CD14-positive monocyte (primary cell): ENCODE results near the gene PMM2. TPM values are rescaled to one million over a fixed set of nuclear protein-coding genes. Genes with fewer than 3 reads are reported as not detected.

ENCODE experiments used
- DNase-seq, 3 donors: peaks; one replicate each; pipeline ENCODE4 v3.0.0-alpha.2; 2011 to 2022
- H2AFZ ChIP-seq: 2 replicates; pipeline ENCODE4 v1.6.0; 2012; ENCODE audit warnings: mild to moderate bottlenecking, low read depth, low read length, inconsistent platforms; ENCODE audit not compliant: insufficient read depth, poor library complexity, severe bottlenecking
- H3K27ac ChIP-seq, 2 donors: 1 replicate in 1 of 2; 2 replicates in 1 of 2; pipeline ENCODE4 v1.5.1; 2012 to 2013; ENCODE audit warnings: low read length in 2 of 2, control low read depth in 1 of 2, inconsistent platforms in 1 of 2, low read depth in 1 of 2, mild to moderate bottlenecking in 1 of 2
- H3K27me3 ChIP-seq, 2 donors: one replicate each; pipeline versions ENCODE4 v1.6.0 to v1.6.1; 2011 to 2013; ENCODE audit warnings: low read length in 2 of 2; ENCODE audit not compliant: control insufficient read depth in 2 of 2, insufficient read depth in 2 of 2
- H3K36me3 ChIP-seq, 2 donors: replicated peaks in 1 of 2; 1 replicate in 1 of 2; 2 replicates in 1 of 2; pipeline versions ENCODE4 v1.5.1 to v1.6.1; 2012 to 2013; ENCODE audit warnings: low read length in 2 of 2, control low read depth in 1 of 2, inconsistent platforms in 1 of 2, mild to moderate bottlenecking in 1 of 2; ENCODE audit not compliant: insufficient read depth in 2 of 2, control insufficient read depth in 1 of 2
- H3K4me1 ChIP-seq, 2 donors: 1 replicate in 1 of 2; 2 replicates in 1 of 2; pipeline versions ENCODE4 v1.5.1 to v1.6.1; 2012 to 2013; ENCODE audit warnings: low read length in 2 of 2, control low read depth in 1 of 2, inconsistent platforms in 1 of 2, mild to moderate bottlenecking in 1 of 2, moderate library complexity in 1 of 2; ENCODE audit not compliant: insufficient read depth in 2 of 2, control insufficient read depth in 1 of 2
- H3K4me2 ChIP-seq: replicated peaks from 2 replicates; pipeline ENCODE3; 2012; ENCODE audit warnings: low read length, moderate library complexity, mild to moderate bottlenecking; ENCODE audit not compliant: poor library complexity, severe bottlenecking; ENCODE audit errors: extremely low read depth
- H3K4me3 ChIP-seq, 3 experiments: fragments of 200-600 bp in 1 of 3; sonication (generic) in 1 of 3; replicated peaks in 1 of 3; 1 replicate in 2 of 3; 2 replicates in 1 of 3; pipeline ENCODE4 v1.5.1; 2011 to 2013; ENCODE audit warnings: low read length in 3 of 3, mild to moderate bottlenecking in 3 of 3, control low read depth in 2 of 3, low read depth in 2 of 3, inconsistent platforms in 1 of 3, moderate library complexity in 1 of 3
- H3K79me2 ChIP-seq: 2 replicates; pipeline ENCODE4 v1.6.0; 2012; ENCODE audit warnings: mild to moderate bottlenecking, control low read depth, inconsistent platforms, low read length, moderate library complexity; ENCODE audit not compliant: insufficient read depth
- H3K9ac ChIP-seq: 2 replicates; pipeline ENCODE4 v1.6.0; 2017; ENCODE audit warnings: low read length, mild to moderate bottlenecking; ENCODE audit not compliant: insufficient read depth, poor library complexity, severe bottlenecking
- H3K9me3 ChIP-seq, 2 donors: replicated peaks in 1 of 2; 1 replicate in 1 of 2; 2 replicates in 1 of 2; pipeline versions ENCODE4 v1.5.1 to v1.6.1; 2012 to 2013; ENCODE audit warnings: low read length in 2 of 2, control low read depth in 1 of 2; ENCODE audit not compliant: control insufficient read depth in 1 of 2, insufficient read depth in 1 of 2
- H4K20me1 ChIP-seq: 2 replicates; pipeline ENCODE4 v1.6.0; 2012; ENCODE audit warnings: mild to moderate bottlenecking, low read length, control low read depth, moderate library complexity; ENCODE audit not compliant: insufficient read depth
- H3K27ac Mint-ChIP-seq, 7 donors: one replicate each; pipeline ENCODE4 v1.8.0; 2020; ENCODE audit warnings: mild to moderate bottlenecking in 7 of 7, mixed read lengths in 7 of 7, moderate library complexity in 6 of 7, inconsistent platforms in 2 of 7
- H3K27me3 Mint-ChIP-seq, 3 donors: one replicate each; pipeline ENCODE4 v1.8.0; 2021 to 2022; ENCODE audit warnings: low read depth in 3 of 3, mild to moderate bottlenecking in 3 of 3, mixed read lengths in 3 of 3, moderate library complexity in 3 of 3, inconsistent platforms in 1 of 3
- H3K36me3 Mint-ChIP-seq, 2 donors: one replicate each; pipeline ENCODE4 v1.8.0; 2020; ENCODE audit warnings: mixed read lengths in 2 of 2, inconsistent platforms in 1 of 2, mild to moderate bottlenecking in 1 of 2
- H3K4me1 Mint-ChIP-seq: one replicate; pipeline ENCODE4 v1.8.0; 2020; ENCODE audit warnings: mild to moderate bottlenecking, mixed read lengths
- H3K4me3 Mint-ChIP-seq, 2 donors: one replicate each; pipeline ENCODE4 v1.8.0; 2020; ENCODE audit warnings: mild to moderate bottlenecking in 2 of 2, mixed read lengths in 2 of 2, moderate library complexity in 1 of 2
- H3K9me3 Mint-ChIP-seq, 7 donors: one replicate each; pipeline ENCODE4 v1.8.0; 2020 to 2022; ENCODE audit warnings: mixed read lengths in 7 of 7, mild to moderate bottlenecking in 6 of 7, moderate library complexity in 6 of 7, inconsistent platforms in 2 of 7
- CTCF ChIP-seq: fragments of 200-600 bp; IDR thresholded peaks from one replicate; pipeline ENCODE4 v1.8.0; 2022; ENCODE audit warnings: antibody characterized with exemption, mild to moderate bottlenecking
- WGBS: methylation state at CpG from one replicate; pipeline ENCODE4 v1.1.5; 2013; ENCODE audit warnings: missing lambda C conversion rate; ENCODE audit not compliant: insufficient coverage; 5-methylcytosine and 5-hydroxymethylcytosine counted together
- intact Hi-C, 2 donors: fragments of 100-400 bp; cut with micrococcal nuclease; formaldehyde crosslinking; loops; one replicate each; pipeline versions ENCODE4 v1.15.0 to v1.15.1; 2023
- polyA plus RNA-seq, 3 donors: library from polyadenylated mRNA; depleted of rRNA in 1 of 3; unstranded in 2 of 3; stranded (reverse) in 1 of 3; fragments of 300-500 nt in 2 of 3; fragments of >200 nt in 1 of 3; fragmentation: Illumina TruSeq in 2 of 3; gene quantifications; 1 replicate in 2 of 3; 2 replicates in 1 of 3; pipeline ENCODE4 v1.2.3, GENCODE V29; 2012 to 2021

The PMM2 gene
- polyA plus RNA-seq, 3 donors, result 15.2 to 22.9 (median 17.8) TPM

GRCh38 chr16:8828541-8829165 lies 31.0 kb downstream of the PMM2 start:
- no peak overlapping the region for H3K4me2 ChIP-seq
- H3K9me3 ChIP-seq, result no peaks in the 10 kb centered on the region
- no peak overlapping the region for H3K9ac ChIP-seq
- H3K27ac Mint-ChIP-seq, result no peak overlapping the region
- no peak for DNase-seq
- H3K4me3 Mint-ChIP-seq, result no peak overlapping the region
- no peaks in the 10 kb centered on the region for H4K20me1 ChIP-seq
- WGBS, result 98% methylated on average over 6 of the region's 8 CpGs
- H3K27ac ChIP-seq, result no peak overlapping the region
- H3K4me1 ChIP-seq, result no peaks in the 10 kb centered on the region
- peaks cover 62 to 76% of the 10 kb centered on the region in 2 donors for H3K36me3 Mint-ChIP-seq
- H2AFZ ChIP-seq, result no peak overlapping the region
- H3K79me2 ChIP-seq, result no peaks in the 10 kb centered on the region
- H3K4me3 ChIP-seq, result no peak overlapping the region
- peaks cover 34 to 72% of the 10 kb centered on the region in 2 donors for H3K36me3 ChIP-seq
- intact Hi-C loops, result no loop called here
- H3K27me3 ChIP-seq, result no peaks in the 10 kb centered on the region
- TF ChIP-seq CTCF, result no peak
- H3K4me1 Mint-ChIP-seq, result peaks cover 6% of the 10 kb centered on the region
- peaks cover 0 to 2% (median 0%) of the 10 kb centered on the region in 7 donors for H3K9me3 Mint-ChIP-seq
- H3K27me3 Mint-ChIP-seq, result peaks cover 0 to 3% (median 1%) of the 10 kb centered on the region in 3 donors

- Histone ChIP-seq H3K27me3 (no peaks in the 10 kb centered on the region), H3K9me3 (no peaks in the 10 kb centered on the region), H3K9ac (no peak overlapping the region), H3K36me3 (peaks cover 29 to 54% of the 10 kb centered on the region in 2 donors), H3K4me1 (peaks cover 5% of the 10 kb centered on the region in 2 donors), H3K27ac (no peak overlapping the region), H3K4me3 (no peak overlapping the region), H3K4me2 (no peak overlapping the region), H3K79me2 (peaks cover 4% of the 10 kb centered on the region), H2AFZ (no peak overlapping the region), H4K20me1 (no peaks in the 10 kb centered on the region)
- no peak overlapping the region for H3K27ac Mint-ChIP-seq
- TF ChIP-seq CTCF, result no peak
- H3K4me1 Mint-ChIP-seq, result peaks cover 15% of the 10 kb centered on the region
- intact Hi-C loops, result no loop called here
- DNase-seq, result no peak
- 100% methylated on average over 4 of the region's 9 CpGs for WGBS
- H3K27me3 Mint-ChIP-seq, result peaks cover 0 to 4% (median 3%) of the 10 kb centered on the region in 3 donors
- H3K4me3 Mint-ChIP-seq, result no peak overlapping the region
- peaks cover 0 to 2% (median 0%) of the 10 kb centered on the region in 7 donors for H3K9me3 Mint-ChIP-seq
- peaks cover 61 to 62% of the 10 kb centered on the region in 2 donors for H3K36me3 Mint-ChIP-seq
These were observed 33.8 kb downstream of the PMM2 start for GRCh38 chr16:8831450-8831849.
